Medulla oblongata (tissue), 1 donor: ENCODE measurements around the gene OXSR1.
"Not testable (repeated sequence)": the region's sequence is repeated elsewhere in the genome, so short reads cannot be mapped to it uniquely, and the experiment has no call there.

Source experiments
- DNase-seq: peaks from one replicate; pipeline ENCODE4 v3.0.0-alpha.2; 2015; ENCODE audit errors: extremely low spot score

Gene OXSR1

DNA sequence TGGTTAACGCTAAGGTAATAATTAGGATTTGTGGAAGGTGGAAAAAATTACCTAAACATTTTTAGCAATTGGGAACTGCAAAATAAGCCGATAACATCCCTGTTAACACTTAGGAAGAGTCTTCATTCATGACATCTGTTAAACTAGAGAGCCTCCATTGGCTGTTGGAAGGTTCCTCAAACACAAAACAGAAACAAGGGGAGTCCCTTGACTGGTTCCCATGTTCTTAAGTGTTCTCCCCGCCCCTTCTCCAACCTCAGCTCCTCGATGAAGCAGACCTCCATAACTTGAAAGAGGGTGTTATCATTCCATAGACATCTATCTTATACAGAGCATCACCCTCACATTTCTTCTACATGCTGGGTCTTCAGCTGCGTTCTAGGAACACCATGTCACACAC, 102.8 kb downstream of the OXSR1 start:
- DNase-seq: peak; percentile 5

DNA sequence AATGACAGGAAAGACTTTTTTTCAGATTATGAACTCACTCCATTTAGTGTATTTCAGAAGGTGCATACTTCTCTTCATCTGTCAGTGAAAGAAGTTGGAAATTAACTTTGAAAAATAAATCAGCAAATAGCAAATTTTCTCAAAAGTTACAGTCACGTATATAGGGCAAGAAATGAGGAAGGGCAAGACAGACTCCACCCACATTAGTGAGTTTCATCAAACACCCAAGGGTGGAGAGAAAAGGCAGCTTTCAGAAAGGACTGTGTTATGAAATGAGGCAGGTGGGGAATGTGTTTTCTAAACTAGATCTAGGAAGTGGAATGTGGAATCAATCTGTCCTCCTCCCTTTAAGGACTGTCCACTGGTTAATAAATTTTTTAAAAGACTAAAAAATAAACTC, 103.2 kb downstream of the OXSR1 start:
- DNase-seq: peak; percentile 7

DNA sequence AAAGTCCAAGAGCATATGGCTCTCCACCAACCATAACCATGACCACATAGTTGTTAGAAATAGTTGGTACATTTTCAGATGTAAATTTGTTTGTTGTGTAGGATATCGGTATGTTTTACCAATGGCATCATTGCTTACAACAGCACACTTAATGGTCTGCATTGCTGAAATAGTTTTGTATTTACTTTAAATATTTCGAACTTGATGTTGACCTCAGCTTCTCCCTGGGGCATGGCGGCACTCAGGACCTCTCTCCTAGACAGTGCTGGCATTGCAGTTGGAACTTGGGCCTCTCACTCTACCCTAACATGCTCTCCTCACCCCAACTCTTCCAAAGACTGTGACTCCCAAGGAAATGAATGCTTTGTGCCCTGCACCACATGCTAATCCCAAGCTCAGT, 105.3 kb downstream of the OXSR1 start:
- DNase-seq: no peak

DNA sequence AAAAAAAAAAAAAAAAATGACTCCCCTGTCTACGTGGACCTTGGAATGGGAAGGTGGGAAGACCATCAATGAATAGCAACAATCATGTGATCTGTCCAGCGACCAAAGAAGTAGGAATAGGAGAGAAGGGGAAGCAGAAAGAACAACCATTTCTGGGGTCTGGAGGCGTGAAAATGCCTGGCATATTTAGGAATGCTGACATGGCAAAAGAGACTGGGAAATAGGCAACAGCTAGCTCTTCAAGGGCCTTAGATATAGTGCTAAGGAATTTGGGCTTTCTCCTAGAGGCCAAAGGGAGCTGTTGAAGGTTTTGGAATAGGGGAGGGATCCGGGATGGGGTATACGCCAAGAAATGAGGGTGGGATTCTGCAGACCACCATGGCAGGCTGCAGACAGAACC, 106.2 kb downstream of the OXSR1 start:
- DNase-seq: no peak

DNA sequence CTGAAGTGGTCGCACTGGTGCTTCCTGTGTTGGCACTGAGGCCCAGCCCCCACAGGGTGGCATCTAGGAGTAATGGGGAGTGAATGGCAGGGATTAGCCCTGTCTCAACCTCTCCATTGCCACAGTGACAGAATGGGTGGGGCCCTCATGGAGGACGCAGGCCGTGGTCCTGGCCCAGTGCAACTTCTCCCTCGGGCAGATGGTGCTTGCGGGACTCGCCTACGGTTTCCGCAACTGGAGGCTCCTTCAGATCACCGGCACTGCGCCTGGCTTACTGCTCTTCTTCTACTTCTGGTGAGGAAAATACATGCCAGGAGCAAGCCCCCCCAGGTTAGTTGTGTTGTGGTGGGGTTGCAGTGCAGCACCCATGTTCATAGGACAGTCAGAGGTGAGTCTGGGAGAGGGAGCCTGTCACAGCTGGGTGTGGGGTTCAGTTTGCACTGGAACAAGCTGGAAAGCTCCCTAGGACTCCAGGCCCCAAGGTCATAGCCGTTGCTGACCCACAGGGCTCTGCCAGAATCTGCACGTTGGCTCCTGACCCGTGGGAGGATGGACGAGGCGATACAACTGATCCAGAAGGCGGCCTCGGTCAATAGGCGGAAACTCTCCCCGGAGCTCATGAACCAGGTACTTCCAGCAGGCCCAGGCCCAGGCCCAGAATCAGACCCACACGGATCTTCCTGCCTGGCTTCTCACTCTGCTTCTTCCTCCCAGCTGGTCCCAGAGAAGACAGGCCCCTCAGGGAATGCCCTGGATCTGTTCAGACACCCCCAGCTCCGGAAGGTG, 109.7 kb downstream of the OXSR1 start:
- DNase-seq: no peak

DNA sequence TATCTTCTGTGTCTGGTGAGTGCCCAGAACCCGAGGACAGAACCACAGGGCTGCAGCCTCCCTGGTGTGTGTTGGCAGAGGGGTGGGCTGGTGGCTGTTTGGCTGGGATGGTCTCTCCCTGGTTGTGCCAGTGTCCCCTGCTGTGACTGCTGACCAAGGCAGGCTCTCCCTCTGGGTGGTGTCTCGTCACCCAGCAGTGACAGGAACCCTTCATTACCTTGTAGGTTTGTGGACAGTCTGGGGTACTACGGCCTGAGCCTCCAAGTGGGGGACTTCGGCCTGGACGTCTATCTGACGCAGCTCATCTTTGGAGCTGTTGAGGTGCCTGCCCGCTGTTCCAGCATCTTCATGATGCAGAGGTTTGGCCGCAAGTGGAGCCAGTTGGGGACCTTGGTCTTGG, 110.3 kb downstream of the OXSR1 start:
- DNase-seq: no peak

DNA sequence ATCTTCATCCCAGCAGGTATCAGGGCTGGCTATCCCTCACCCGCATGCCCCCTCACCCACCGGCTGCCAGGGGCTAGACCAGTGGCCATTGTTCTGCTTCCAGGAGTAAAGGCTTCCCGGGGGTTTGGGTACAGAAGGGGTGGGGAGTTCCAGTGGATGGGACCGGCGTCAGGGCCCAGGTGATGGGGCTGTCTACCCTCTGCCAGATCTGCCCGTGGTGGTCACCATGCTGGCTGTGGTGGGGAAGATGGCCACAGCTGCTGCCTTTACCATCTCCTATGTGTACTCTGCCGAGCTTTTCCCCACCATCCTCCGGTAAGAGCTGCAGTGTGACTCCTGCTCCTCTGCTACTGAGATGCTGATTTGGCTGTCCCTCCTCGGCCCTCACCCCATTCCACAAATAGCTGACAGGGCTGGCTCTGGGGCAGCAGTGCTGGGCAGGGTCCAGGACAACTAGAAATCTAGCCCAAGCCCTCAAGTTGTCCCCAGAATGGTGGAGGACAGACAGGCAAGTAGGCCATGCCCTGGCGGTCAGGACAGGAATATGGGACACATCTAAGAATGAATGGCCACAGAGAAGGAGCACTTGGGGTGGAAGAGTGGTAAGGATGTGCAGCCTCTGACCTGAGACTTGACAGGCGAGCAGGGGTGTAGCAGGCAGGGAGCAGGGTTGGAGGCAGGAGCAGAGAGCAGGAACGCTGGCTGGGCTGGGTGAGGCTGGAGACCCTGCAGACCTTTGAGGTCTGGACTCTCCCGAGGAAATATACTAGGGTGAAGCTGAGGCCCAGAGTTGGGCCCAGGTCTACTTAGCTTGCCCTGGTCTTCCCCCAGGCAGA, 111.0 kb downstream of the OXSR1 start:
- no peak for DNase-seq

DNA sequence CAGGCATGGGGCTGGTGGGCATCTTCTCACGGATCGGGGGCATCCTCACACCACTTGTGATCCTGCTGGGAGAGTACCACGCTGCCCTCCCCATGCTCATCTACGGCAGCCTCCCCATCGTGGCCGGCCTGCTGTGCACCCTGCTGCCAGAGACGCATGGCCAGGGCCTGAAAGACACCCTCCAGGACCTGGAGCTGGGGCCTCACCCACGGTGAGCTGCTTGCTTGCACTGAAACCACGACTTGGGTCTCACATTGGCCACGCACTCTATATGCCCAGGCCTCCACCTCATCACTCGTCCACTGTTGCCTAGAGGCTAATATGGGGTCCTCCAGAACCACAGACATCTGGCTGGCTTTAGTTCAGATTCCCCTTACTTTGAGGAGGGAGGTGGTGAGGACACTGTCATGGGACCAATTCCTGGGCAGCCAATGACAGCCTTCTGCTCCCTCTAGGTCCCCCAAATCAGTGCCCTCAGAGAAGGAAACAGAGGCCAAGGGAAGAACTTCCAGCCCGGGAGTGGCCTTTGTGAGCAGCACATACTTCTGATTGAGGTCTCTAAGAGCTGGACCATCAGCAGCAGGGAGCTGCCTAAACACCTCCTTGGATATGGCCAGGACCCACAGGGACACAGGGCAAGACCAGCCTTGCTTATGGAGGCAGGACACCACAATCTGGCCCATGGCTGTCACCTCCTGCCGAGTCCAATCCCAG, 111.7 kb downstream of the OXSR1 start:
- no peak for DNase-seq

DNA sequence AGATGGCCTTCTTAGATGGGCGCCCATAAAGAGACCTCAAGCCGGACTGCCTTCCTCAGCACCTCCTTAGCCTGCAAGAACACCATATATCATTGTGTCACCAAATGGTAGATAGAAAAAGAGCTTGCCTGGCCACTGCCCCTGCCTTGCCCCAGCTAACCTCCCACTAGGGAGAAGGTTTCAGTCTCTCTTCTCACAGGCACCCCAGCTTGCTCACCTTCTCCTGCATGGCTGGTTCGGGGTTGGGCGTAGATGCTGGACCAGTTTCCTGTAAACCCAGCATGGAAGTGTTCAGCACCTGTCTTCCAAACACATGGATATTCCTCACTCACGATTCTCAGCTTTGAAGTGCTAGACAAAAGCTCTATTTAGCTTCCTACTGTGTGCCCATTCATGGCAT, 113.5 kb downstream of the OXSR1 start:
- DNase-seq: no peak

DNA sequence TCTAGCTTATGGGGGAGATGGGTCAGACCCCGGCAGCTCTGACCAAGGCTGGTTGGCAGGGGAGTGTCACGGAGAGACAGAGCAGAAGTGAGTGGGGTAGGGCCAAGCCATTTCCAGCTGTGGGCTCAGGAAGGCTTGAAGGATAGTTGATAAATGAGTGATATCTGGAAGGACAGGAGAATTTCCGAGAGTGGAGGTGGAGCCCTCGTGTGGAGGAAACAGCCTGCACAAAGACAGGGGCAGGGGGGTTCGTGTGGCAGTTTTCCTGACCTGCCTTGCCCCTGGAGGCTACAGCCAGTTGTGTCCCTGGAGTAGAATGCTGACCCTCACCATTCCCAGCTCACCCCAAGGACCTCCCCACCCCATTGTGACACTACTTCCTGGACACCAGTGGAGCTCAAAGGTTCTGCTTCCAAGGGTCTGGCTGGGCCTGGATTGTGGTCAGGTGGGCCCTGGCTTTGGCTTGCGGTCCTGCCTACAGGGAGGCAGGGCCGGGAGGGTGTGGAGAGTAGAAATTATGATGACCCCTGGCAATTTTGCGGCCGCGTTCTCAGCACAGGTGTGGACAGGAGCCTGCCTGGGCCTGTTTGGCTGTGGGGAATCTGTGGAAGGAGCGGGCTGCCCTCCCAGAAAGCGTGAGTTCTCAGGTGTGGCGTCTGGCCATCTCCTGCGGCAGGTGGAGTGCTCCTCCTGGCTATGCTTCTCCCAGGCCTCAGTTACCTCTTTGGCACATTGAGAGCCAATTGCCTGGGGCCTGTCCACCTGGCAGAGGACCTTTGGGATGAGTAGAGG, 116.8 kb downstream of the OXSR1 start, which contains the start of gene SLC22A14:
Gene SLC22A14 (plus strand): TSS at position 400 of the 792 bp plus-strand sequence. CDS start 23,733 bp downstream, outside the sequence.
- no peak for DNase-seq

DNA sequence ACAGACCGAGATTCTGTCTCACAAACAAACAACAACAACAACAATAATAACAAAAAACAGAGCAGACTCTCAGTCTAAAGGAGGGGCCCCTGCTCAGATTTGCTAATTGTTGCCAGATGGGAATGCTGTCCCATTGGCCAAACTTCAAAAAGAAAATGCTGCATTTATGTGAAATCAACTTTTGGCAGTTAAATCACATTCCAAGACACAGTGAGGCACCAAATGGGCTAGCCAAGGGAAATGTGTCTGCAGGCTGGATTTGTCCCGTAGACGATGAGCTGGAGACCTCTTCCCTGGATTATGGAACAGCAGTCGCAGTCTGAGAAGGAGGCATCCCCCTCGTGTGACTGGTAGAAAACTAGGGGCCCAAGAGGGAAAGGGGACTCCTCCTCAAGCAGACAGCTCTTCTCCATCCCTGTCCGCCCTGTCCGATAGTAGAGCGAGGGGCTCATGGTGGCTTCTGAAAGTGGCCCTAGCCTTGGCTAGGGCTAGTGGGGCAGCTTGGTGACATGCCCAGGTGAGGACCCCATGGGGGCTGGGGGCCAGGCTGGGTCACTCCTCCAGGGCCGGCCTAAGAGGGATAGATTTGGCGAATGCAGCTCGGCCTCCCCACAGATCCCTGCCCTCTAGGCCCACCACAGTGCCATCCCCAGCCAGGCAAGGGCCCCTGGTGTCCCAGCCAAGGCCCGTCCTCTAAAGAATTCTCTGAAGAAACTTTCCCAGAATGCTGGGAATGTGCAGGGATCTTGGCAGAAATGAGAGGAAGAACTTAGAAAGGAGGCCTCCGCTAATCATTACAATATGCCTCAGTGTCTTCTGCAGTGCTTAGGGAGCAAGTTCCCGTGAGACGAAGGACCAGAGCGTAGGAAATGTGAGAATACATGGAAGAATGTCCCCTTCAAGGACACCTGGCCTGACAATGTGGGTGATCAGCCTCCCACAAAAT, 118.7 kb downstream of the OXSR1 start:
- DNase-seq: no peak

DNA sequence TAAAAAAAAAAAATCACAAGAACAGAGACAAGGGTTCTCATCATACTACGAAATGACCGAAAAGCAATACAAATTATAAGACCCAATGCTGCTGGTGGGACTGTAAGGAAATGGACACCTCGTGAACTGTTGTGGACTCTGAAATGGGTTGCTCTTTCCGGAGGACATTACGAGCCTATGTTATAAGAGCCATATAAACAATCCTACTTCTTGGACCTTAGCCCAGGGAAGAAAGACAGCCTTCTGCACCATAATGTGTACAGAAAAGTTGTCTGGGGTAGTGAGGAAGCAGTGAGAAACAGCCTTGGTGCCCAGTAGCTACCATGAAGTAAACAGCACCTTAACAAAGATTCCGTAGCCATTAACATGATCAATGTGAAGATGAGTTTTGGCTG, 119.4 kb downstream of the OXSR1 start:
- DNase-seq: no peak

DNA sequence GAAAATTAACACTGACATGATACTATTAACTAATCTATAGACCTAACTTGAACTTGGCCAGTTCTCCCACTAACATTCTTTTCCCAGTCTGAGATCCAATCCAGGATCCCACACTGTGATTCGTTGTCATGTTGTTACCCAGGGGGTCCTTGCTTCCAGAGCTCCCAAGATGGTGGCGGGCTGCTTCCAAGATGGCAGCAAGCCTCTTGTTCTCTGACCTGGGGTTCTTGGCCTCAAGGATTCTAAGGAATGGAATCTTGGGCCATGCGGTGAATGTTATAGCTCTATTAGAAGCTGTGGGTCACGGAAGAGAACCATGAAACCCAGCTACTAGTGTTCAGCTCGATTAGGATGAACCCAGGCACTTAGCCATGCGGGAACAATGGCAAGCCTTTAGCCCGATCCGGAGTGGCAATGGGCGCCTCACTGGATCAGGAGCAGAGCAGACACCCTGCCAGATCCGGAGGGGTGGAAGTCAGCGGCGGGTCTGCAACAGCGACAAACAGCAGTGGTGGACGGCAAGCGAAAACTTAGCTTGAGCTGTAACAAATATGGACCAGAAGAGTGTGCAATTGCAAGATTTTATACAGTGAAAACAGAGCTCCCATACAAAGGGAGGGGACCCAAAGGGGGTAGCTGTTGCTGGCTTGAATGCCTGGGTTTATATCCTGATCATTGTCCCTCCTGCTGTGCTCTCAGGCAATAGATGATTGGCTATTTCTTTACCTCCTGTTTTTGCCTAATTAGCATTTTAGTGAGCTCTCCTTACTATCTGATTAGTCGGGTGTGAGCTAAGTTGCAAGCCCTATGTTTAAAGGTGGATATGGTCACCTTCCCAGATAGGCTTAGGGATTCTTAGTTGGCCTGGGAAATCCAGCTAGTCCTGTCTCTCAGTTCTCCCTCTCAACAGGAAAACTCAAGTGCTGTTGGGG, 124.2 kb downstream of the OXSR1 start:
- not testable (repeated sequence) for DNase-seq

DNA sequence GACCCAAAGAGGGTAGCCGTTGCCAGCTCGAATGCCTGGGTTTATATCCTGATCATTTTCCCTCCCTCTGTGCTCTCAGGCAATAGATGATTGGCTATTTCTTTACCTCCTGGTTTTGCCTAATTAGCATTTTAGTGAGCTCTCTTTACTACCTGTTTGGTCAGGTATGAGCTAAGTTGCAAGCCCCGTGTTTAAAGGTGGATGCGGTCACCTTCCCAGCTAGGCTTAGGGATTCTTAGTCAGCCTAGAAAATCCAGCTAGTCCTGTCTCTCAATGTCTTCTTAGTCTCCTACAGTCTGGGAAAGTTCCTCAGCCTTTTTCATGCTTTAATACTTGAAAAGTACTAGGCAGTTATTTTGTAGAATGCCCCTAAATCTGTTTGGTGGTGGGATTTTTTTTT, 131.7 kb downstream of the OXSR1 start:
- DNase-seq: not testable (repeated sequence)

DNA sequence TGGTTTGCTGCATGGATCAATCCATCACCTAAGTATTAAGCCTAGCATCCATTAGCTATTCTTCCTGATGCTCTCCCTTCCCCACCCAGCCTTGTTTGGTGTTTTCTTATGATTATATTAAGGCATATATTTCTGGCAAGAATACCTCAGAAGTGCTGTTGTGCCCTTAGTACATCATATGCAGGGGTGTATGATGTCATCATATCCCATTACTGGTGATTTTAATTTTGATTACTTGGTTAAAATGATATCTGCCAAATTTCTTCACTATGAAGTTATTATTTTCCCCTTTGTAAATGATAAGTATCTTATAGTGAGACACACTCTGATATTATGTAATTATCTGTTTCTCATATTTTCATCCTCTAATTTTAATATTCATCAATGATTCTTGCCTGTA, 132.2 kb downstream of the OXSR1 start:
- DNase-seq: no peak

DNA sequence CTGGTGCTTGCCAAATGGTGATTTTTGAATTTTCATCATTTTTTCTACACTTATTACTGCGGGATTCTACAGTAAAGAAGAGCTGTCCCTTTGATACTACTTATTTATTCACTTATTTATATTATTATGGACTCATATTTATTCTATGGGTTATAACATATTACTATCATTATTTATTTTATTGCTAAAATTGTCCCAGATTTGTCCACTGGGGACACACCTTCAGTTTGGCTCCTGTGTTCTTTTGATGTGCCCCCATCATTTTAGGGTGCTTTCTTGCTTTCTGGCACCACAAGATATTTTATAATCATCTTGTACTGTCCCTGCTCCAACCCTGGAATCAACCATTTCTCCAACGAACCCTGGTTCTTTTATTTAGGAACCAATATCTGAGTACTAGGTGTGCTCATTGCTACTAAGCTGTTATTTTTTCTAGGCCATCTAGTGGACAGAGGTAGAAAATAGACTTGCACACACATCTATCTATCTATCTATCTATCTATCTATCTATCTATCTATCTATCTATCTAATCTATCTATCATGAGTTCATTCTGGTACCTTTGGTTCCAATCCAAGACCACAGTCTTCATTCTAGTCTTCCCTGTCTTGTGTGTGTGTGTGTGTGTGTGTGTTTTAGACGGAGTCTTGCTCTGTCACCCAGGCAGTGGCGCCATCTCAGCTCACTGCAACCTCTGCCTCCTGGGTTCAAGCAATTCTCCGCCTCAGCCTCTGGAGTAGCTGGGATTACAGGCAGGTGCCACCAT, 132.8 kb downstream of the OXSR1 start:
- no peak for DNase-seq
